ENCODE data around the gene ARFGEF2. TPM values are rescaled to one million over a fixed set of nuclear protein-coding genes. Genes with fewer than 3 reads are reported as not detected.

Gene ARFGEF2
- total RNA-seq, 1 donor from 2014 or later: 38.9 TPM

DNA sequence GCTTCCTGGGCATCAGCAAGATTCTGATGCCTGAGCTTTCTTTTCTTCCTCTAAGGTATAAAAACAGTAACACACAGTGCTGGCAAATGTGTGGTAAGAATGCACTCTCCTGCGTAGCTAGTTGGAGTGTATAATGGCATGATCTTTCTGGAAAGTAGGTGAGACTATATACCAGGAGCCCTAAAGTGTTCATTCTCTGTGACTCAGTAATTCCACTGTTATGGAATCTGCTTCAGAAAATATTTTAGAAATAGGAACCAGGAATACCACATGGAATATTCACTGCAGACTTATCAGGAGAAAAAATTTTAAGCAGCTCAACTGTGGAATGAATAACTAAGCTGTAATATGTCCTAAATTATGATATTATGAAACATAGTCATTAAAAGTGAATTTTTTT, 107.7 kb downstream of the ARFGEF2 start:
- DNase-seq (ENCODE audit: low read depth): no peak
- H3K4me3 ChIP-seq (ENCODE audit: low read depth, low read length): no peak overlapping the region
- H3K36me3 ChIP-seq (ENCODE audit: control insufficient read depth, insufficient read depth, low read length): peaks cover 4% of the 10 kb centered on the region
- no peaks in the 10 kb centered on the region for H3K27me3 ChIP-seq (ENCODE audit: control insufficient read depth, insufficient read depth, low read length)
- TF ChIP-seq, protein P1, sequence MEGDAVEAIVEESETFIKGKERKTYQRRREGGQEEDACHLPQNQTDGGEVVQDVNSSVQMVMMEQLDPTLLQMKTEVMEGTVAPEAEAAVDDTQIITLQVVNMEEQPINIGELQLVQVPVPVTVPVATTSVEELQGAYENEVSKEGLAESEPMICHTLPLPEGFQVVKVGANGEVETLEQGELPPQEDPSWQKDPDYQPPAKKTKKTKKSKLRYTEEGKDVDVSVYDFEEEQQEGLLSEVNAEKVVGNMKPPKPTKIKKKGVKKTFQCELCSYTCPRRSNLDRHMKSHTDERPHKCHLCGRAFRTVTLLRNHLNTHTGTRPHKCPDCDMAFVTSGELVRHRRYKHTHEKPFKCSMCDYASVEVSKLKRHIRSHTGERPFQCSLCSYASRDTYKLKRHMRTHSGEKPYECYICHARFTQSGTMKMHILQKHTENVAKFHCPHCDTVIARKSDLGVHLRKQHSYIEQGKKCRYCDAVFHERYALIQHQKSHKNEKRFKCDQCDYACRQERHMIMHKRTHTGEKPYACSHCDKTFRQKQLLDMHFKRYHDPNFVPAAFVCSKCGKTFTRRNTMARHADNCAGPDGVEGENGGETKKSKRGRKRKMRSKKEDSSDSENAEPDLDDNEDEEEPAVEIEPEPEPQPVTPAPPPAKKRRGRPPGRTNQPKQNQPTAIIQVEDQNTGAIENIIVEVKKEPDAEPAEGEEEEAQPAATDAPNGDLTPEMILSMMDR (IDR thresholded peaks at IDR 0.05; ENCODE audit: insufficient read depth, low read length, poor library complexity, severe bottlenecking): no peak

DNA sequence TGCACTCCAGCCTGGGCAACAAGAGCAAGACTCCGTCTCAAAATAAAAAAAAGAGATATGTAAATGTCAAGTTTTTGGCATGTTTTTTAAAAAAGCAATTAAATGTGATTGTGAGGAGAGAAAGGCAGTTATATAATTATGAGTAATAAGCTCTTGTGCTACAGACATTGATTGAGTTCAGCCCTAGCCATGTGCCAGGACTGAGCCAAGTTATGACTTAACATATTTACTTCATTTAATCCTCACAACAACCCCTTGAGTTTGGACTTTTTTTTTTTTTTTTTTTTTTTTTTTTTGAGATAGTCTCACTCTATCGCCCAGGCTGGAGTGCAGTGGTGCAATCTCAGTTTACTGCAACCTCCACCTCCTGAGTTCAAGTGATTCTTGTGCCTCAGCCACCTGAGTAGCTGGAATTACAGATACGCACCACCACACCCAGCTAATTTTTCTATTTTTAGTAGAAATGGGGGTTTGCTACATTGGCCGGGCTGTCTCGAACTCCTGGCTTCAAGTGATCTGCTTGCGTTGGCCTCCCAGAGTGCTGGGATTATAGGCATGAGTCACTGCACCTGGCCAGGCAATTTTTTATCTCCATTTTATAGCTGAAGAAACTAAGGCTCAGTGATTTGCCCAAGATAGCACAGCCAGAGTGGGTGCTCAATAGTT, 109.6 kb downstream of the ARFGEF2 start:
- TF ChIP-seq, protein P1 (IDR thresholded peaks at IDR 0.05; ENCODE audit: insufficient read depth, low read length, poor library complexity, severe bottlenecking): no peak
- DNase-seq (ENCODE audit: low read depth): no peak
- H3K36me3 ChIP-seq (ENCODE audit: control insufficient read depth, insufficient read depth, low read length): peaks cover 4% of the 10 kb centered on the region

DNA sequence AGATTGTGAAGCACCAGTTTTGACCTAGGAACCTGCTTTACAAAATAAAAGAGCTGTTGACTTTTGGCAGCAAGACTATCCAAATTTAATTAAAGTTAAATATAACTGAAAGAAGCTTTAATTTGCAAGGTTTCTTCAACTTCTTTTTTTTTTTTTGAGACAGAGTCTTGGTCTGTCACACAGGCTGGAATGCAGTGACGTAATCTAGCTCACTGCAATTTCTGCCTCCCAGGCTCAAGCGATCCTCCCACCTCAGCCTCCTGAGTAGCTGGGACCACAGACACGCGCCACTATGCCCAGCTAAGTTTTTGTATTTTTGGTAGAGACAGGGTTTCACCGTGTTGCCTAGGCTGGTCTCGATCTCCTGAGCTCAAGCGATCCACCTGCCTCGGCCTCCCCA, 110.9 kb downstream of the ARFGEF2 start:
- peaks cover 4% of the 10 kb centered on the region for H3K36me3 ChIP-seq (ENCODE audit: control insufficient read depth, insufficient read depth, low read length)
- H3K27me3 ChIP-seq (ENCODE audit: control insufficient read depth, insufficient read depth, low read length): no peaks in the 10 kb centered on the region
- TF ChIP-seq, protein P1 (IDR thresholded peaks at IDR 0.05; ENCODE audit: insufficient read depth, low read length, poor library complexity, severe bottlenecking): no peak
- no peak for DNase-seq (ENCODE audit: low read depth)
- no peak overlapping the region for H3K4me3 ChIP-seq (ENCODE audit: low read depth, low read length)

More for the DNA sequence above, 109.6 kb downstream of the ARFGEF2 start:
- no peak overlapping the region for H3K4me3 ChIP-seq (ENCODE audit: low read depth, low read length)
- no peaks in the 10 kb centered on the region for H3K27me3 ChIP-seq (ENCODE audit: control insufficient read depth, insufficient read depth, low read length)

- DNase-seq (ENCODE audit: low read depth): no peak
- Histone ChIP-seq H3K36me3 (ENCODE audit: control insufficient read depth, insufficient read depth, low read length) (peaks cover 4% of the 10 kb centered on the region), H3K27me3 (ENCODE audit: control insufficient read depth, insufficient read depth, low read length) (no peaks in the 10 kb centered on the region), H3K4me3 (ENCODE audit: low read depth, low read length) (no peak overlapping the region)
- TF ChIP-seq, protein P1 (IDR thresholded peaks at IDR 0.05; ENCODE audit: insufficient read depth, low read length, poor library complexity, severe bottlenecking): no peak
These were observed 112.7 kb downstream of the ARFGEF2 start for GRCh38 chr20:49034070-49034732.

DNA sequence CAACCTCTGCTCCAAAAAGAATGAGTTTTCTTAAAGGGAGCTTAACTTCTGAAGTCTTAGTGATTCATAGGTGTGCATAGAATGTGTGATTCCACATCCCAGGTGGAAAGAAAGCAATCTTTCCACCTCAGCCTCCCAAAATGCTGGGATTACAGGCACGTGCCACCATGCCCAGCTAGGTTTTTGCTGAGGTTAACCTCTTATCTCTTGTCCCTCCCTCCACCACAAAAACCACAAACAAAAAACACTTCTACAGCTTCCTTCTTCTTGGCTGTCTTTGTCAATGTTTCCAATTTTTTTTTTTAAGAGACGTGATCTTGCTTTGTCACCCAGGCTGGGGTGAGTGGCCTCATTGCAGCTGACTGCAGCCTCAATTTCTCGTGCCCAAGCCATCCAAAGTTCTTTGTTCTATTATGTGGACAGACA, 116.5 kb downstream of the ARFGEF2 start:
- TF ChIP-seq, protein P1 (IDR thresholded peaks at IDR 0.05; ENCODE audit: insufficient read depth, low read length, poor library complexity, severe bottlenecking): no peak
- no peaks in the 10 kb centered on the region for H3K27me3 ChIP-seq (ENCODE audit: control insufficient read depth, insufficient read depth, low read length)
- H3K36me3 ChIP-seq (ENCODE audit: control insufficient read depth, insufficient read depth, low read length): peaks cover 4% of the 10 kb centered on the region
- H3K4me3 ChIP-seq (ENCODE audit: low read depth, low read length): no peak overlapping the region
- DNase-seq (ENCODE audit: low read depth): no peak
